Caki2 (cell line): ENCODE data around the gene GFAP. TPM values are rescaled to one million over a fixed set of nuclear protein-coding genes. Genes with fewer than 3 reads are reported as not detected.

Experiments
- DNase-seq: peaks from one replicate; pipeline ENCODE4 v3.0.0-alpha.2; 2015; ENCODE audit warnings: low read depth
- in situ Hi-C: cut with HindIII; loops from 2 replicates; pipeline ENCODE4 v1.10.0; 2016; ENCODE audit warnings: low sequenced_read_pairs, low pct_unique_long_range_greater_than_20kb, mixed read lengths
- total RNA-seq: library from RNA; depleted of rRNA; stranded (reverse); fragments of >200 nt; shearing (Covaris generic); gene quantifications from 2 replicates; pipeline ENCODE4 v1.2.3, GENCODE V29; 2014; ENCODE audit warnings: low replicate concordance

GFAP gene
- total RNA-seq, 1 experiment from 2014 or later, result not detected

GRCh38 chr17:44919411-44919810 is 4.1 kb upstream of the GFAP start:
- in situ Hi-C loops, result no loop called here
- no peak for DNase-seq

GRCh38 chr17:44918006-44918405 is 2.7 kb upstream of the GFAP start:
- DNase-seq, result no peak
- in situ Hi-C loops, result no loop called here

GRCh38 chr17:44917456-44917855 is 2.2 kb upstream of the GFAP start:
- no peak for DNase-seq
- in situ Hi-C loops, result no loop called here

GRCh38 chr17:44916781-44917241 is 1.5 kb upstream of the GFAP start:
- no peak for DNase-seq
- in situ Hi-C loops, result no loop called here

GRCh38 chr17:44915862-44916780 is 821 bp upstream of the GFAP start:
- no peak for DNase-seq
- in situ Hi-C loops, result no loop called here

GRCh38 chr17:44914698-44915271 is 515 bp downstream of the GFAP start:
- in situ Hi-C loops, result no loop called here
- DNase-seq, result no peak

- in situ Hi-C loops, result no loop called here
- DNase-seq, result no peak
These were observed 1.2 kb downstream of the GFAP start for GRCh38 chr17:44914148-44914547.

- no peak for DNase-seq
- in situ Hi-C loops, result no loop called here
These were observed 1.6 kb downstream of the GFAP start for GRCh38 chr17:44913676-44914075.

- in situ Hi-C loops, result no loop called here
- no peak for DNase-seq
These were observed 2.3 kb downstream of the GFAP start for GRCh38 chr17:44912763-44913544.

GRCh38 chr17:44911133-44912001 is 3.9 kb downstream of the GFAP start:
- no peak for DNase-seq
- in situ Hi-C loops, result no loop called here

GRCh38 chr17:44910231-44911106 is 4.8 kb downstream of the GFAP start:
- no peak for DNase-seq
- in situ Hi-C loops, result no loop called here

- in situ Hi-C loops, result no loop called here
- peak; percentile 58 for DNase-seq
These were observed 5.6 kb downstream of the GFAP start for GRCh38 chr17:44909681-44910144.

GRCh38 chr17:44908761-44909326 is 6.5 kb downstream of the GFAP start:
- in situ Hi-C loops, result no loop called here
- no peak for DNase-seq

GRCh38 chr17:44907729-44908470 is 7.4 kb downstream of the GFAP start:
- in situ Hi-C loops, result no loop called here
- no peak for DNase-seq

GRCh38 chr17:44906763-44907728 is 8.3 kb downstream of the GFAP start:
- no peak for DNase-seq
- in situ Hi-C loops, result no loop called here
